ENCODE measurements around the gene GJB1. TPM values are rescaled to one million over a fixed set of nuclear protein-coding genes. Genes with fewer than 3 reads are reported as not detected.
A peak's percentile ranks its signal among the peaks of the same experiment; 100 is the strongest.

GJB1 gene
- total RNA-seq, 1 donor from 2014 or later = not detected

- H3K27ac Mint-ChIP-seq (ENCODE audit: unreplicated experiment) = no peak overlapping the region
- no peak overlapping the region for H3K4me2 ChIP-seq (ENCODE audit: low read length)
- no peaks in the 10 kb centered on the region for H3K36me3 ChIP-seq (ENCODE audit: insufficient read depth, low read length)
- H3K4me3 ChIP-seq (ENCODE audit: insufficient read depth, low read depth, low read length) = no peak overlapping the region
- no peaks in the 10 kb centered on the region for H3K4me1 Mint-ChIP-seq (ENCODE audit: low read depth, unreplicated experiment)
- H3K27ac ChIP-seq (ENCODE audit: low read depth, low read length) = no peak overlapping the region
- no peaks in the 10 kb centered on the region for H3K9me3 ChIP-seq (ENCODE audit: insufficient read depth, low read depth, low read length)
- peaks cover 9% of the 10 kb centered on the region for H3K36me3 Mint-ChIP-seq (ENCODE audit: low read depth, unreplicated experiment)
- FAIRE-seq (peak; percentile 66), DNase-seq (ENCODE audit: low read depth) (no peak)
- no peak overlapping the region for H3K9ac ChIP-seq (ENCODE audit: low read length)
- H4K20me1 ChIP-seq (ENCODE audit: insufficient read depth, low read length) = no peaks in the 10 kb centered on the region
- peaks cover 2% of the 10 kb centered on the region for H3K27me3 Mint-ChIP-seq (ENCODE audit: low read depth, unreplicated experiment)
- H3K4me3 Mint-ChIP-seq (ENCODE audit: unreplicated experiment) = no peak overlapping the region
- no peaks in the 10 kb centered on the region for H3K79me2 ChIP-seq (ENCODE audit: insufficient read depth, low read length)
- H3K9me3 Mint-ChIP-seq (ENCODE audit: unreplicated experiment) = no peaks in the 10 kb centered on the region
- no peak for TF ChIP-seq CTCF (IDR thresholded peaks at IDR 0.05; ENCODE audit: insufficient read depth, low read depth, low read length)
- TF ChIP-seq EZH2 (IDR thresholded peaks at IDR 0.05; ENCODE audit: insufficient read depth, low read length) = no peak
- H2AFZ ChIP-seq (ENCODE audit: low read depth, low read length) = no peak overlapping the region
- H3K27me3 ChIP-seq (ENCODE audit: insufficient read depth, low read length) = no peaks in the 10 kb centered on the region
- no peaks in the 10 kb centered on the region for H3K4me1 ChIP-seq (ENCODE audit: insufficient read depth, low read length)
Measured at GRCh38 chrX:71236836-71237235, 13.8 kb downstream of the GJB1 start.

GRCh38 chrX:71239781-71240180 lies 16.8 kb downstream of the GJB1 start:
- Histone ChIP-seq H4K20me1 (ENCODE audit: insufficient read depth, low read length) (no peaks in the 10 kb centered on the region), H3K27me3 (ENCODE audit: insufficient read depth, low read length) (no peaks in the 10 kb centered on the region), H3K4me2 (ENCODE audit: low read length) (no peak overlapping the region), H3K27ac (ENCODE audit: low read depth, low read length) (no peak overlapping the region), H3K9ac (ENCODE audit: low read length) (no peak overlapping the region), H3K9me3 (ENCODE audit: insufficient read depth, low read depth, low read length) (no peaks in the 10 kb centered on the region), H3K36me3 (ENCODE audit: insufficient read depth, low read length) (peaks cover 10% of the 10 kb centered on the region), H3K4me1 (ENCODE audit: insufficient read depth, low read length) (no peaks in the 10 kb centered on the region), H2AFZ (ENCODE audit: low read depth, low read length) (no peak overlapping the region), H3K79me2 (ENCODE audit: insufficient read depth, low read length) (no peaks in the 10 kb centered on the region), H3K4me3 (ENCODE audit: insufficient read depth, low read depth, low read length) (no peak overlapping the region)
- Mint-ChIP-seq H3K4me1 (ENCODE audit: low read depth, unreplicated experiment) (no peaks in the 10 kb centered on the region), H3K27ac (ENCODE audit: unreplicated experiment) (no peak overlapping the region), H3K27me3 (ENCODE audit: low read depth, unreplicated experiment) (peaks cover 2% of the 10 kb centered on the region), H3K9me3 (ENCODE audit: unreplicated experiment) (no peaks in the 10 kb centered on the region), H3K36me3 (ENCODE audit: low read depth, unreplicated experiment) (peaks cover 14% of the 10 kb centered on the region), H3K4me3 (ENCODE audit: unreplicated experiment) (no peak overlapping the region)
- FAIRE-seq (no peak), DNase-seq (ENCODE audit: low read depth) (no peak)
- TF ChIP-seq EZH2 (IDR thresholded peaks at IDR 0.05; ENCODE audit: insufficient read depth, low read length) = no peak
- TF ChIP-seq CTCF (IDR thresholded peaks at IDR 0.05; ENCODE audit: insufficient read depth, low read depth, low read length) = no peak

- Histone ChIP-seq H3K4me1 (ENCODE audit: insufficient read depth, low read length) (no peaks in the 10 kb centered on the region), H3K79me2 (ENCODE audit: insufficient read depth, low read length) (no peaks in the 10 kb centered on the region), H3K4me2 (ENCODE audit: low read length) (no peak overlapping the region), H3K27ac (ENCODE audit: low read depth, low read length) (no peak overlapping the region), H3K9ac (ENCODE audit: low read length) (no peak overlapping the region), H2AFZ (ENCODE audit: low read depth, low read length) (no peak overlapping the region), H3K4me3 (ENCODE audit: insufficient read depth, low read depth, low read length) (no peak overlapping the region), H4K20me1 (ENCODE audit: insufficient read depth, low read length) (no peaks in the 10 kb centered on the region), H3K9me3 (ENCODE audit: insufficient read depth, low read depth, low read length) (no peaks in the 10 kb centered on the region), H3K27me3 (ENCODE audit: insufficient read depth, low read length) (no peaks in the 10 kb centered on the region), H3K36me3 (ENCODE audit: insufficient read depth, low read length) (peaks cover 15% of the 10 kb centered on the region)
- H3K27me3 Mint-ChIP-seq (ENCODE audit: low read depth, unreplicated experiment) = no peaks in the 10 kb centered on the region
- DNase-seq (ENCODE audit: low read depth) (no peak), FAIRE-seq (no peak)
- TF ChIP-seq CTCF (IDR thresholded peaks at IDR 0.05; ENCODE audit: insufficient read depth, low read depth, low read length) (no peak), EZH2 (IDR thresholded peaks at IDR 0.05; ENCODE audit: insufficient read depth, low read length) (no peak)
- H3K27ac Mint-ChIP-seq (ENCODE audit: unreplicated experiment) = no peak overlapping the region
- peaks cover 18% of the 10 kb centered on the region for H3K36me3 Mint-ChIP-seq (ENCODE audit: low read depth, unreplicated experiment)
- no peaks in the 10 kb centered on the region for H3K9me3 Mint-ChIP-seq (ENCODE audit: unreplicated experiment)
- no peak overlapping the region for H3K4me3 Mint-ChIP-seq (ENCODE audit: unreplicated experiment)
- no peaks in the 10 kb centered on the region for H3K4me1 Mint-ChIP-seq (ENCODE audit: low read depth, unreplicated experiment)
Measured at GRCh38 chrX:71241301-71241700, 18.3 kb downstream of the GJB1 start.

Measured in astrocyte (in vitro differentiated cells and primary cell).